NB4 (cell line): Measurements from ENCODE around the gene OR2T4.

Experiments used
- DNase-seq: peaks from one replicate; pipeline ENCODE4 v3.0.0; 2010; ENCODE audit warnings: low read depth
- H3K4me3 ChIP-seq: one replicate; pipeline ENCODE4 v1.5.1; 2011; ENCODE audit warnings: mild to moderate bottlenecking, low read depth, low read length, moderate library complexity
- CTCF ChIP-seq: IDR thresholded peaks from one replicate; pipeline ENCODE4 v1.5.1; 2012; ENCODE audit warnings: low read depth, low read length
- MYC ChIP-seq: IDR thresholded peaks from 2 replicates; pipeline ENCODE4 v1.6.1; 2011; ENCODE audit warnings: low read depth, low read length
- POLR2A ChIP-seq: IDR thresholded peaks from 2 replicates; pipeline ENCODE4 v1.6.1; 2011; ENCODE audit warnings: mild to moderate bottlenecking; ENCODE audit not compliant: insufficient read length; ENCODE audit errors: extremely low read depth
- TF ChIP-seq, protein P1 (sequence below): IDR thresholded peaks from 2 replicates; pipeline ENCODE4 v1.6.1; 2011; ENCODE audit warnings: low read depth, low read length

The OR2T4 gene

GRCh38 chr1:248361121-248361715, at the start of gene OR2T4:
Gene OR2T4, plus strand, starts transcription at chr1:248361665. Its CDS starts 0 bp downstream, at chr1:248361665.
- DNase-seq = no peak
- H3K4me3 ChIP-seq = no peak within 1 kb of the TSS
- TF ChIP-seq CTCF = no peak
- TF ChIP-seq, protein P1, sequence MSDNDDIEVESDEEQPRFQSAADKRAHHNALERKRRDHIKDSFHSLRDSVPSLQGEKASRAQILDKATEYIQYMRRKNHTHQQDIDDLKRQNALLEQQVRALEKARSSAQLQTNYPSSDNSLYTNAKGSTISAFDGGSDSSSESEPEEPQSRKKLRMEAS = no peak
- no peak for TF ChIP-seq POLR2A
- no peak for TF ChIP-seq MYC

DNA sequence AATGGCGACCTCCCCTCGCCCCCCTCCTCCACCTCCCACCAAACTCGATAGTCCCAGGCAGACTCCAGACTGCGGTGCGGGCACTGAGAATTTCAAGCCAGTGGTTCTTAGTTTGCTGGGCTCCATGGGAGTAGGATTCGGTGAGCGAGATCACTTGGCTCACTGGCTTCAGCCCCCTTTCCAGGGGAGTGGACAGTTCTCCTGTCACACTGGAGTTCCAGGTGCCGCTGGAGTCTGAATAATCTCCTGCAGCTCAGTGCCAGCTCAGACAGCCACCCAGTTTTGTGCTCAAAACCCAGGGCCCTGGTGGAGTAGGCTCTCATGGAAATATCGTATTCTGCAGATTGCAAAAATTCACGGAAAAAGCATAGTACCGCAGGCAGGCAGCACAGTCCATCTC, 44.7 kb upstream of the OR2T4 start:
- no peak for TF ChIP-seq POLR2A
- no peak for TF ChIP-seq CTCF
- no peak for TF ChIP-seq MYC
- TF ChIP-seq, protein P1 = no peak
- DNase-seq = no peak
- no peak overlapping the region for H3K4me3 ChIP-seq

DNA sequence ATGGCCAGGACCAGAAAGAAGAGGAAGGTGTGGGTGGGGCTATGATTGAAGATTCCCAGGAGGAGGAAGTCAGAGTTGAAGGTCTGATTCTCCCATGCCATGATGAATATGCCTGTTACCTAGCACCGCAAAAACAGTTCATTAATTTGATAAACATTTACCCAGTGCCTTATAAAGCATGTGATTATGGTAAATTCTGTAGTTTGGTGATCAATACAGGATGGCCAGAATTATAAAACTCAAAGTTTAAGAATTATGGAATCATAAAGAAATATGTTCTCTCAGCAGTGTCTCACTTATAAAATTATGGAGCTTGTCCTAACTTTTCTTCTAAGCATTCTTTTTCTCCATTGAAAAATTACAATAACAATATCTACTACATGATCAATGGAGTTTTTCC, 37.0 kb upstream of the OR2T4 start, which contains the start of gene OR2M7:
TSS of gene OR2M7 (minus strand) at position 101 of the 400 bp plus-strand sequence. CDS start at position 101, 0 bp downstream.
- no peak for DNase-seq
- H3K4me3 ChIP-seq = no peak within 1 kb of the TSS
- TF ChIP-seq, protein P1 = no peak
- TF ChIP-seq MYC (no peak), CTCF (no peak), POLR2A (no peak)

DNA sequence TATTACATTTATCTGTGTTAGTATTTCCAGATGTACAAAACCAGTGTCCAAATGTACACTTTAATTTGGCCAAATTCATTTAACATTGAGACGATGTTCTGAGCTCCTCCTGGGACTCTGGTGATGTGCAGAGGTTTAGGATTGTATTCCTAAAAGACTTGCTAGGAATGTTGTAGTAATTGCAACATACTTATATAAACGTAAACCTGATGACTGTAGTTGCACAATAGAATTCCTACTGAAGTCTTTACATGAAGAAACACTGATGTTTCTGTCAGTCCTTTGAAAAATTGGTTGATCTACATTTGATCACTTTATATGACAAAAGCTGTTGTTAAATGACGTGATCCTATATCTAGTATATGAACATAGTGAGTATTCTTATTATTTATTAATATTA, 18.0 kb upstream of the OR2T4 start:
- DNase-seq = no peak
- TF ChIP-seq, protein P1 = no peak
- no peak for TF ChIP-seq POLR2A
- no peak for TF ChIP-seq MYC
- TF ChIP-seq CTCF = no peak
- H3K4me3 ChIP-seq = no peak overlapping the region

GRCh38 chr1:248348475-248348874, 13.0 kb upstream of the OR2T4 start, which contains the start of gene OR14C36:
Gene OR14C36, plus strand, starts transcription at chr1:248348775. Its CDS starts 0 bp downstream, at chr1:248348775.
- TF ChIP-seq, protein P1 = no peak
- TF ChIP-seq MYC = no peak
- no peak for TF ChIP-seq CTCF
- no peak for TF ChIP-seq POLR2A
- H3K4me3 ChIP-seq = no peak within 1 kb of the TSS
- no peak for DNase-seq
